ENCODE results near the gene SCN2B.

DNA sequence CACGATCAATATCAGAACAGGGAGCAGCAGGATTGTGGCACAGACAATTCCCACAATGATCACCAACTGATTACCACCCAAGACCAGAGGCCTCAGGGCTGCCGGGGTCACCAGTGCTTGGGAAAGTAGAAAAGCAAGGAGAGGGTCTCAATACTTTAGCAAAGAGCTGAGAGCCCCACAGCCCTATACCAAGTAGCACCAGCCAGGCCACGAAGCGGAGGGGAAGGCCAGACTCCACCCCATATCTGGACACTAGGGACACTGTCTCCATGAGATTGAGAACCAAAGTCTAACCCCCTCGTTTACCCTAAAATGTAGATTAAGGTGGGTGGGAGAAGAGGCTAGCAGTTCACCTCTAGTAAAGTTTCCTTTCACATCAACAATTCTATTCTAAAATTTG, 24.1 kb upstream of the SCN2B start:
- TF ChIP-seq EZH2 (IDR thresholded peaks at IDR 0.05) (no peak), POLR2AphosphoS5 (IDR thresholded peaks at IDR 0.05; ENCODE audit: borderline replicate concordance, low read depth, low read length) (no peak), FOXP2 (optimal IDR thresholded peaks at IDR 0.05; ENCODE audit: control extremely low read depth, extremely low read length, insufficient read depth) (no peak)

Data from SK-N-MC (cell line).